Astrocyte of the hippocampus (primary cell): ENCODE measurements around the gene NCOA7.
"Not testable (repeated sequence)": the region's sequence is repeated elsewhere in the genome, so short reads cannot be mapped to it uniquely, and the experiment has no call there.

Source experiments
- DNase-seq: peaks from one replicate; pipeline ENCODE4 v3.0.0; 2011; ENCODE audit warnings: low read depth, low spot score

The NCOA7 gene

GRCh38 chr6:125791151-125791819 is 525 bp downstream of the NCOA7 start:
- DNase-seq: peak; percentile 76

- no peak for DNase-seq
These were observed 1.0 kb downstream of the NCOA7 start for GRCh38 chr6:125791820-125792165.

- no peak for DNase-seq
These were observed 1.4 kb downstream of the NCOA7 start for GRCh38 chr6:125792172-125792571.

GRCh38 chr6:125792680-125793079 is 1.9 kb downstream of the NCOA7 start:
- no peak for DNase-seq

GRCh38 chr6:125793280-125793679 is 2.5 kb downstream of the NCOA7 start:
- no peak for DNase-seq

- no peak for DNase-seq
These were observed 3.1 kb downstream of the NCOA7 start for GRCh38 chr6:125793863-125794262.

GRCh38 chr6:125794342-125795137 is 3.8 kb downstream of the NCOA7 start:
- DNase-seq: no peak

GRCh38 chr6:125795301-125795700 is 4.5 kb downstream of the NCOA7 start:
- no peak for DNase-seq

- DNase-seq: no peak
These were observed 6.5 kb downstream of the NCOA7 start for GRCh38 chr6:125797120-125797885.

GRCh38 chr6:125797886-125798444 is 7.2 kb downstream of the NCOA7 start:
- DNase-seq: no peak

- peak; percentile 82 for DNase-seq
These were observed 8.2 kb downstream of the NCOA7 start for GRCh38 chr6:125798734-125799508.

- no peak for DNase-seq
These were observed 11.6 kb downstream of the NCOA7 start for GRCh38 chr6:125802383-125802782.

GRCh38 chr6:125802943-125803377 is 12.2 kb downstream of the NCOA7 start:
- DNase-seq: peak; percentile 63

GRCh38 chr6:125804264-125804663 is 13.5 kb downstream of the NCOA7 start:
- DNase-seq: no peak

GRCh38 chr6:125804866-125805425 is 14.2 kb downstream of the NCOA7 start:
- DNase-seq: not testable (repeated sequence)

- no peak for DNase-seq
These were observed 16.1 kb downstream of the NCOA7 start for GRCh38 chr6:125806813-125807212.

GRCh38 chr6:125807293-125807692 is 16.5 kb downstream of the NCOA7 start:
- DNase-seq: no peak

- DNase-seq: no peak
These were observed 17.3 kb downstream of the NCOA7 start for GRCh38 chr6:125808060-125808459.

- DNase-seq: no peak
These were observed 17.8 kb downstream of the NCOA7 start for GRCh38 chr6:125808591-125808990.

- DNase-seq: no peak
These were observed 18.9 kb downstream of the NCOA7 start for GRCh38 chr6:125809570-125810170.

GRCh38 chr6:125810445-125810844 is 19.7 kb downstream of the NCOA7 start:
- no peak for DNase-seq
